Tibial nerve (tissue), 4 donors: ENCODE results near the gene GRIP2. TPM values are rescaled to one million over a fixed set of nuclear protein-coding genes. Genes with fewer than 3 reads are reported as not detected.

Experiments used
- DNase-seq, 2 donors: peaks; one replicate each; pipeline ENCODE4 v3.0.0-alpha.2; 2019; ENCODE audit warnings: low spot score in 2 of 2
- H3K27ac ChIP-seq, 4 donors: fragments of 200-600 bp; sonication (generic) in 3 of 4; one replicate each; pipeline ENCODE4 v1.5.1; 2017 to 2019; ENCODE audit warnings: mild to moderate bottlenecking in 1 of 4
- H3K27me3 ChIP-seq, 2 donors: fragments of 200-600 bp; sonication (generic) in 1 of 2; one replicate each; pipeline versions ENCODE4 v1.5.1 to v1.6.0; 2017 to 2019
- H3K36me3 ChIP-seq, 3 donors: fragments of 200-600 bp; sonication (generic); one replicate each; pipeline ENCODE4 v1.5.1; 2018 to 2019
- H3K4me1 ChIP-seq, 4 donors: fragments of 200-600 bp; sonication (generic) in 3 of 4; one replicate each; pipeline ENCODE4 v1.5.1; 2017 to 2019
- H3K4me3 ChIP-seq, 4 donors: fragments of 200-600 bp; sonication (generic) in 3 of 4; one replicate each; pipeline ENCODE4 v1.5.1; 2017 to 2019; ENCODE audit warnings: mild to moderate bottlenecking in 1 of 4, moderate library complexity in 1 of 4
- H3K9me3 ChIP-seq, 4 donors: fragments of 200-600 bp; sonication (generic) in 3 of 4; one replicate each; pipeline ENCODE4 v1.5.1; 2017 to 2019
- EP300 ChIP-seq, 2 donors: sonication (generic); formaldehyde crosslinking; IDR thresholded peaks; one replicate each; pipeline ENCODE4 v1.6.1; 2017; ENCODE audit warnings: antibody characterized with exemption in 2 of 2, mild to moderate bottlenecking in 1 of 2
- POLR2A ChIP-seq, 2 donors: fragments of 450-650 bp; IDR thresholded peaks; one replicate each; pipeline ENCODE4 v1.6.1; 2017; ENCODE audit warnings: antibody characterized with exemption in 2 of 2, mild to moderate bottlenecking in 2 of 2, moderate library complexity in 2 of 2
- WGBS, 2 donors: methylation state at CpG; one replicate each; pipeline ENCODE4 v1.1.5; 2018; 5-methylcytosine and 5-hydroxymethylcytosine counted together
- total RNA-seq, 4 donors: library from RNA; depleted of rRNA; stranded (reverse); fragments of >200 nt; gene quantifications; one replicate each; pipeline ENCODE4 v1.1.0, GENCODE V29; 2016
- TF ChIP-seq, protein P1 (sequence below), 5 experiments: fragments of 200-600 bp in 3 of 5; fragments of 450-650 bp in 2 of 5; sonication (generic) in 3 of 5; IDR thresholded peaks; one replicate each; pipeline ENCODE4 v1.5.1; 2016 to 2019; ENCODE audit warnings: antibody characterized with exemption in 5 of 5, mild to moderate bottlenecking in 3 of 5, moderate library complexity in 2 of 5

The GRIP2 gene
- total RNA-seq, 4 donors from 2014 or later = 0.21 to 1.5 (median 0.99) TPM

DNA sequence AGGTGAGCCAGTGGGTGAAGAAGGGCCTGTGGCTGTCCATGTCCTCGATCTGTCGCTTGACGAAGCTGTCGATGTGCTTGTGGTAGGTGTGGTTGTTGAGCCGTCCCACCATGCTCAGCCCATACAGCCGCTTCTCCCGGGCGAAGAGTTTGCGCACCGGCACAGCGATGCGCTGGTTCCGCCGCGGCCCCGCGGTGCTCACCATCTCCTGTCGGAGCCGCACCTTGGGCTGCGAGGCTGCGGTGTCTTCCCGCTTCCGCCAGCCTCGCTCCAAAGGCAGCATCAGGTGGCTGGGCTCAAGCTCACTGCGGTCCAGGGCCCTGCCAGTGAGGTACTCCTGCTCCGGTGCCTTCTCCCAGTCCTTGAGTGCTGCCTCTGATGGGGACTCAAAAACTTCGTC, 34.0 kb upstream of the GRIP2 start:
- TF ChIP-seq, protein P1, sequence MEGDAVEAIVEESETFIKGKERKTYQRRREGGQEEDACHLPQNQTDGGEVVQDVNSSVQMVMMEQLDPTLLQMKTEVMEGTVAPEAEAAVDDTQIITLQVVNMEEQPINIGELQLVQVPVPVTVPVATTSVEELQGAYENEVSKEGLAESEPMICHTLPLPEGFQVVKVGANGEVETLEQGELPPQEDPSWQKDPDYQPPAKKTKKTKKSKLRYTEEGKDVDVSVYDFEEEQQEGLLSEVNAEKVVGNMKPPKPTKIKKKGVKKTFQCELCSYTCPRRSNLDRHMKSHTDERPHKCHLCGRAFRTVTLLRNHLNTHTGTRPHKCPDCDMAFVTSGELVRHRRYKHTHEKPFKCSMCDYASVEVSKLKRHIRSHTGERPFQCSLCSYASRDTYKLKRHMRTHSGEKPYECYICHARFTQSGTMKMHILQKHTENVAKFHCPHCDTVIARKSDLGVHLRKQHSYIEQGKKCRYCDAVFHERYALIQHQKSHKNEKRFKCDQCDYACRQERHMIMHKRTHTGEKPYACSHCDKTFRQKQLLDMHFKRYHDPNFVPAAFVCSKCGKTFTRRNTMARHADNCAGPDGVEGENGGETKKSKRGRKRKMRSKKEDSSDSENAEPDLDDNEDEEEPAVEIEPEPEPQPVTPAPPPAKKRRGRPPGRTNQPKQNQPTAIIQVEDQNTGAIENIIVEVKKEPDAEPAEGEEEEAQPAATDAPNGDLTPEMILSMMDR (IDR thresholded peaks at IDR 0.05) = no peak
- TF ChIP-seq EP300 (IDR thresholded peaks at IDR 0.05) = no peak
- no peak for TF ChIP-seq POLR2A (IDR thresholded peaks at IDR 0.05)

DNA sequence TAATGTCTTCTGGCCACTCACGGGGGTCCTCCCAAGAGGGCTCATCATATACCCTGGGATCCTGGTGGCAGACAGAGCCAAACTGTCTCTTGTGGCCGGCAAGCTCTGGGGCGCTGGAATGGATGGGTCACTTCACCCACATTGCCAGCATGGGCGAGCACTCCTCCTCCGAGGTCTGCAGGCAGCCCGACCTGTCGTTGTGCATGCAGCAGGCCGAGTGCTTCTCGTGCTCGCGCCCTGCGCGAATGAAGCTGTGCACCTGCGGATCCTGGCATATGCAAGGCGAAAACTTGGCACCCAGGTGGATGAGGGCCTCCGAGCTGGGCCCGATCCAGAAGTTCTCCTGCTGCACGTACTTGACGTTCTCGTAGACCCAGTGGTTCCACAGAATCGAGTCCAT, 33.6 kb upstream of the GRIP2 start:
- Histone ChIP-seq H3K4me3 (no peak overlapping the region), H3K36me3 (no peaks in the 10 kb centered on the region), H3K27me3 (no peaks in the 10 kb centered on the region), H3K4me1 (no peaks in the 10 kb centered on the region), H3K9me3 (peaks cover 0 to 6% (median 0%) of the 10 kb centered on the region in 4 donors), H3K27ac (no peak overlapping the region)
- TF ChIP-seq, protein P1 (IDR thresholded peaks at IDR 0.05) = no peak
- no peak for TF ChIP-seq EP300 (IDR thresholded peaks at IDR 0.05)
- no peak for TF ChIP-seq POLR2A (IDR thresholded peaks at IDR 0.05)
- 93 to 95% methylated on average over 21 of the region's 21 CpGs for WGBS, 2 donors
- no peak for DNase-seq

More for the DNA sequence above, 34.0 kb upstream of the GRIP2 start:
- H3K4me1 ChIP-seq = no peaks in the 10 kb centered on the region
- no peaks in the 10 kb centered on the region for H3K27me3 ChIP-seq
- no peak overlapping the region for H3K4me3 ChIP-seq
- H3K27ac ChIP-seq = no peak overlapping the region
- H3K36me3 ChIP-seq = no peaks in the 10 kb centered on the region
- WGBS, 2 donors = 82 to 86% methylated on average over 27 of the region's 27 CpGs
- no peak for DNase-seq
- H3K9me3 ChIP-seq = peaks cover 0 to 6% (median 0%) of the 10 kb centered on the region in 4 donors

GRCh38 chr3:14570864-14571263, 30.7 kb upstream of the GRIP2 start:
- H3K4me1 ChIP-seq = no peaks in the 10 kb centered on the region
- TF ChIP-seq EP300 (IDR thresholded peaks at IDR 0.05) = no peak
- TF ChIP-seq, protein P1 (IDR thresholded peaks at IDR 0.05) = no peak
- no peak for TF ChIP-seq POLR2A (IDR thresholded peaks at IDR 0.05)
- H3K36me3 ChIP-seq = no peaks in the 10 kb centered on the region
- no peak overlapping the region for H3K4me3 ChIP-seq
- H3K27me3 ChIP-seq = no peaks in the 10 kb centered on the region
- DNase-seq = no peak
- H3K27ac ChIP-seq = no peak overlapping the region
- peaks cover 0 to 6% (median 0%) of the 10 kb centered on the region in 4 donors for H3K9me3 ChIP-seq
- 63 to 66% methylated on average over 5 of the region's 5 CpGs for WGBS, 2 donors

DNA sequence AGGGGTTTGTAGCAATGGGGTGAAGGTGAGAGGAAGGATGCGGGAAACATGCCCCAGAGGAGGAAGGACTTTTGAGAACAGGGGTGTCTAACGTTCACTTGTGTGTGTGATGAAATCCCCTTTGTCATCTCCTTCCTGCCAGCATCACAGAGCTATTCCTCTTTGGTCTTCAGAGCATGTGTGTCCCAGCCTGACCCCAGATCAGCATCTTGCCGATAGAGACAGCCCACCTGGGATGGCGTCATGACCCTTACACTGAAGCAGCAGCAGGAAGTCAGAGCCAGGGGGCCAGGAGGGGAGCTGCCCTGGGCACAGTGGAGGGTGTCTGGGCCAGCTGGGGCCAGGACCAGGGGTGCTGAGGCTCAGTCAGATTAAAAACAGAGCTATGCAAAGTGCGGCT, 29.9 kb upstream of the GRIP2 start:
- Histone ChIP-seq H3K27ac (no peak overlapping the region), H3K9me3 (peaks cover 0 to 6% (median 0%) of the 10 kb centered on the region in 4 donors), H3K4me1 (no peaks in the 10 kb centered on the region), H3K36me3 (no peaks in the 10 kb centered on the region), H3K27me3 (no peaks in the 10 kb centered on the region), H3K4me3 (no peak overlapping the region)
- 30 to 39% methylated on average over 5 of the region's 5 CpGs for WGBS, 2 donors
- no peak for TF ChIP-seq EP300 (IDR thresholded peaks at IDR 0.05)
- TF ChIP-seq, protein P1 (IDR thresholded peaks at IDR 0.05) = no peak
- no peak for TF ChIP-seq POLR2A (IDR thresholded peaks at IDR 0.05)
- no peak for DNase-seq

DNA sequence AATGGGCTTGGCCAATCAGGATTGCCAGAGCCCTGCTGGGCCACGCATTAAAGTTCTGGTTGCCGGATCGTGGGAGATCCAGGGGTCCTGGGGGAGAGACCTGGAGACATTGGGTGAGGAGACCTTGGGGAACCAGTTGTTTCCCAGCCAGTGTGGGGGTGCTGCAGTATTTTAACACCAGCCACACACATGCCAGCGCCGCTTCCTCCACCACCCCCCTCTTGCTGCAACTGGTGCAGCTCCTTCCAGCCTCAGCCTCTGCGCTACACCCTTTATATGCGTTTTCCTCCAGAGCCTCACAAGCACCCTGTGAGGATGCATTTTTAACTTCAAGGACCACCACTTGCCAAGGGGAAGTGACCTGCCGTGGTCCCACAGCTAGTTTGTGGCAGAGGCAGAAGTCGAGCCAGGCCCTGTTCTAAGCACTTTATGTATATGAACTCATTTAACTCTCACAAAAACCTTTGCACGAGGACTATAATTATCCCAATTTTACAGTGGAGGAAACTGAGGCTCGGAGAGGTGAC, 29.4 kb upstream of the GRIP2 start:
- WGBS, 2 donors = 73 to 79% methylated on average over 11 of the region's 11 CpGs
- no peak overlapping the region for H3K27ac ChIP-seq
- TF ChIP-seq EP300 (IDR thresholded peaks at IDR 0.05) (no peak), POLR2A (IDR thresholded peaks at IDR 0.05) (no peak)
- TF ChIP-seq, protein P1 (IDR thresholded peaks at IDR 0.05) = no peak

More for the DNA sequence above, 29.4 kb upstream of the GRIP2 start:
- H3K27me3 ChIP-seq = no peaks in the 10 kb centered on the region
- H3K4me1 ChIP-seq = no peaks in the 10 kb centered on the region
- H3K36me3 ChIP-seq = no peaks in the 10 kb centered on the region
- H3K4me3 ChIP-seq = no peak overlapping the region
- no peak for DNase-seq
- H3K9me3 ChIP-seq = peaks cover 0 to 6% (median 0%) of the 10 kb centered on the region in 4 donors
